Pons (tissue), 1 donor: ENCODE measurements around the gene FOSL2.

ENCODE experiments used
- DNase-seq: peaks from one replicate; pipeline ENCODE4 v3.0.0-alpha.2; 2016; ENCODE audit warnings: low spot score

The FOSL2 gene

GRCh38 chr2:28450901-28451565 lies 58.4 kb downstream of the FOSL2 start:
- no peak for DNase-seq

- DNase-seq, result no peak
These were observed 59.3 kb downstream of the FOSL2 start for GRCh38 chr2:28451793-28452533.

GRCh38 chr2:28452534-28453081 lies 60.0 kb downstream of the FOSL2 start:
- DNase-seq, result peak; percentile 25

- no peak for DNase-seq
These were observed 60.7 kb downstream of the FOSL2 start for GRCh38 chr2:28453396-28453795.

- DNase-seq, result no peak
These were observed 61.6 kb downstream of the FOSL2 start for GRCh38 chr2:28454016-28454930.

GRCh38 chr2:28457237-28457636 lies 64.6 kb downstream of the FOSL2 start:
- no peak for DNase-seq

GRCh38 chr2:28461056-28461455 lies 68.4 kb downstream of the FOSL2 start:
- DNase-seq, result no peak

- no peak for DNase-seq
These were observed 69.5 kb downstream of the FOSL2 start for GRCh38 chr2:28462122-28462521.

- no peak for DNase-seq
These were observed 70.7 kb downstream of the FOSL2 start for GRCh38 chr2:28463211-28463816.

GRCh38 chr2:28463893-28464292 lies 71.2 kb downstream of the FOSL2 start:
- peak; percentile 31 for DNase-seq

- no peak for DNase-seq
These were observed 72.7 kb downstream of the FOSL2 start for GRCh38 chr2:28465148-28465885.
